ENCODE measurements around the gene PGPEP1.

Gene PGPEP1

DNA sequence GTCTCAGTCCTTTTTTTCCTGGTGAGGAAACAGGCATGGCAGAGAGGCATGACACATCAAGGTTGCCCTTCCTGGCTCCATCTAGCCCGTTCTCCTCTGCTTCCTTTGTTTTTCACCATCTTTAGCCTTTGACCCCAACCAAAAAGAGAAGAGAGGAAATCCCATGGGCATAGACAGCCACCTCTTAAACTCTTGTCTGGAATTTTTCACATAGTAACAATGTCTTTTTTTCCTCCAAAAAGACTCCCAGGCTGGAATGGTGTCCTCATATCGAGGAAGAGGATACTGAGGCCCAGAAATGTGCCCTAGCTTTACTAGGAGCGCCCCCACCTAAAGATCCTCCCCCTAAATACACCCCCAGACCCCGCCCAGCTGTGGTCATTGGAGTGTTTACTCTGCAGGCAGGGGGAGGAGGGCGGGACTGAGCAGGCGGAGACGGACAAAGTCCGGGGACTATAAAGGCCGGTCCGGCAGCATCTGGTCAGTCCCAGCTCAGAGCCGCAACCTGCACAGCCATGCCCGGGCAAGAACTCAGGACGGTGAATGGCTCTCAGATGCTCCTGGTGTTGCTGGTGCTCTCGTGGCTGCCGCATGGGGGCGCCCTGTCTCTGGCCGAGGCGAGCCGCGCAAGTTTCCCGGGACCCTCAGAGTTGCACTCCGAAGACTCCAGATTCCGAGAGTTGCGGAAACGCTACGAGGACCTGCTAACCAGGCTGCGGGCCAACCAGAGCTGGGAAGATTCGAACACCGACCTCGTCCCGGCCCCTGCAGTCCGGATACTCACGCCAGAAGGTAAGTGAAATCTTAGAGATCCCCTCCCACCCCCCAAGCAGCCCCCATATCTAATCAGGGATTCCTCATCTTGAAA, 45.5 kb downstream of the PGPEP1 start, which contains the start of gene GDF15:
GDF15 (plus strand) TSS at position 484 of the 868 bp plus-strand sequence; CDS start at position 516, 32 bp downstream.
- H3K4me3 ChIP-seq (ENCODE audit: low read depth, low read length): peak within 1 kb of the TSS; percentile 16
- TF ChIP-seq CTCF (IDR thresholded peaks at IDR 0.05; ENCODE audit: low read depth, low read length, missing control alignments): peak; percentile 76
- no peak for DNase-seq (ENCODE audit: low read depth)

DNA sequence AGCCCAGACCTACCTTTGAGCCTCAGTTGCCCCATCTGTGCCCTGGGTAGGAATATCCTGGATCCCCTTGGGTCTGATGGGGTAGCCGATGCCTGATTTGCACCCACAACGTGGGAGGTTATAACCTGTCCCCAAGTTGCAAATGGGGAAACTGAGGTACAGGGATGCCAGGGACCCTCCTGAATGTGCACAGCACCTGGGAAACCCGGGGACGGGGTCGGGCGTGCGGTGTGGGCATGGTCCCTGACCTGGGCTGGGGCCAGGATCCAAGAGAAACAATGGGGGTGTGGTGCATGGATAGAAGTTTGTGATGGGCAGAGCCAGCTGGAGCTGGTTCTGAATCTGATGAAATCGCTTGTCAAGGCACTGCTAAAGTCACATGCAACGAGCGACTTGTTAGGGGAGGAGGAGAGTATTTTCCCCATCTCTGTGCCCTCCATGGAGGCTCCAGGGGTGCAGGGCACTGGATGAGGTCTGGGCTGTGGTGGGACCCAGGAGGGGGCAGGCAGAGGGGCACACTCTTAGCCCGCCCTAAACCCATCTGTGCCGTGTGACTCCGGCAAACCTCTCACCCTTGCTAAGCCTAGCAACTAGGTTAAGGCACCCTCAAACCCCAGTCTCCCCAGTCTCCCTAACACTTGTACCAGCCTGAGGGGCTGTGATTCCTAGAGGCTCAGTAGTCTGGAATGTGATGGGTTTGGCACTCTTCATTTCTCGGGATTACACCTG, 46.3 kb downstream of the PGPEP1 start:
- TF ChIP-seq CTCF (IDR thresholded peaks at IDR 0.05; ENCODE audit: low read depth, low read length, missing control alignments): no peak
- DNase-seq (ENCODE audit: low read depth): no peak
- peak overlapping the region; percentile 16 for H3K4me3 ChIP-seq (ENCODE audit: low read depth, low read length)

- DNase-seq (ENCODE audit: low read depth): peak; percentile 43
- peak overlapping the region; percentile 43 for H3K4me3 ChIP-seq (ENCODE audit: low read depth, low read length)
- peak; percentile 100 for TF ChIP-seq CTCF (IDR thresholded peaks at IDR 0.05; ENCODE audit: low read depth, low read length, missing control alignments)
These were observed 47.9 kb downstream of the PGPEP1 start for GRCh38 chr19:18388100-18388959.

GRCh38 chr19:18388960-18389725, 48.7 kb downstream of the PGPEP1 start:
- no peak overlapping the region for H3K4me3 ChIP-seq (ENCODE audit: low read depth, low read length)
- TF ChIP-seq CTCF (IDR thresholded peaks at IDR 0.05; ENCODE audit: low read depth, low read length, missing control alignments): no peak
- DNase-seq (ENCODE audit: low read depth): no peak

DNA sequence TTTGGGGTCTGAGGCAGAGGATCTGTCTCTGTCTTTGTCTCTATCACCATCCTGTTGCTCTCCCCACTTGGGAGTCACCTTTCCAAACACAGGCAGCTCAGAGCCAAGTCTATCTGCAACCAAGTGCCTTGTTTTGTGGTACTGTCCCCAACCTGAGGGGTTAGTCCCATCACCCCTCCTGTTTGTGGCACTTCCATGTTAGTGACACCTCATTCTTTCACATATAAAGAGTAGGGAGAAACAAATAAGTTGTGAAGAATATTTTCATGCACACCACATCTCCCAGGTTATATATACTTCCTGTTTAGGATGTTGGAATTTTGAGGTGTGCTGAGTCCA, 49.3 kb downstream of the PGPEP1 start:
- no peak for TF ChIP-seq CTCF (IDR thresholded peaks at IDR 0.05; ENCODE audit: low read depth, low read length, missing control alignments)
- no peak overlapping the region for H3K4me3 ChIP-seq (ENCODE audit: low read depth, low read length)
- DNase-seq (ENCODE audit: low read depth): no peak

Measured in GM12864 (cell line).